Endothelial cell of umbilical vein (primary cell): Measurements from ENCODE around the gene SRSF1.
A peak's percentile ranks its signal among the peaks of the same experiment; 100 is the strongest.

ENCODE experiments used
- CTCF ChIP-seq, 2 donors: IDR thresholded peaks; 1 replicate in 1 of 2; 2 replicates in 1 of 2; pipeline ENCODE4 v1.5.1; 2011; ENCODE audit warnings: low read length in 2 of 2, mild to moderate bottlenecking in 2 of 2, moderate library complexity in 2 of 2, control low read depth in 1 of 2, inconsistent platforms in 1 of 2, low read depth in 1 of 2; ENCODE audit not compliant: insufficient read depth in 1 of 2; ENCODE audit errors: extremely low read depth in 1 of 2
- EZH2 ChIP-seq: IDR thresholded peaks from 2 replicates; pipeline ENCODE4 v1.6.1; 2012; ENCODE audit warnings: borderline replicate concordance, low read depth, mild to moderate bottlenecking, moderate library complexity, low read length, inconsistent platforms; ENCODE audit not compliant: severe bottlenecking
- FOS ChIP-seq: IDR thresholded peaks from 2 replicates; pipeline ENCODE4 v1.6.1; 2011; ENCODE audit warnings: mild to moderate bottlenecking, low read length, moderate library complexity, borderline replicate concordance; ENCODE audit not compliant: insufficient read depth
- GATA2 ChIP-seq: IDR thresholded peaks from 2 replicates; pipeline ENCODE4 v1.7.0; 2011; ENCODE audit warnings: low read depth, mild to moderate bottlenecking, moderate library complexity, mixed read lengths, low read length; ENCODE audit not compliant: insufficient read length, insufficient read depth
- JUN ChIP-seq: IDR thresholded peaks from 2 replicates; pipeline ENCODE4 v1.6.1; 2011; ENCODE audit warnings: borderline replicate concordance, low read depth; ENCODE audit not compliant: insufficient read length, insufficient read depth
- MAX ChIP-seq: IDR thresholded peaks from 2 replicates; pipeline ENCODE4 v1.6.1; 2011; ENCODE audit not compliant: insufficient read depth, insufficient read length
- MYC ChIP-seq: IDR thresholded peaks from one replicate; pipeline ENCODE4 v1.6.1; 2011; ENCODE audit warnings: mild to moderate bottlenecking, low read depth, low read length
- POLR2A ChIP-seq: IDR thresholded peaks from 2 replicates; pipeline ENCODE4 v1.6.1; 2012; ENCODE audit warnings: low read depth, mild to moderate bottlenecking, control low read depth, low read length
- POLR2AphosphoS5 ChIP-seq: IDR thresholded peaks from 2 replicates; pipeline ENCODE4 v1.6.1; 2012; ENCODE audit warnings: low read depth, mild to moderate bottlenecking, control low read depth, low read length, moderate library complexity; ENCODE audit not compliant: insufficient read depth

DNA sequence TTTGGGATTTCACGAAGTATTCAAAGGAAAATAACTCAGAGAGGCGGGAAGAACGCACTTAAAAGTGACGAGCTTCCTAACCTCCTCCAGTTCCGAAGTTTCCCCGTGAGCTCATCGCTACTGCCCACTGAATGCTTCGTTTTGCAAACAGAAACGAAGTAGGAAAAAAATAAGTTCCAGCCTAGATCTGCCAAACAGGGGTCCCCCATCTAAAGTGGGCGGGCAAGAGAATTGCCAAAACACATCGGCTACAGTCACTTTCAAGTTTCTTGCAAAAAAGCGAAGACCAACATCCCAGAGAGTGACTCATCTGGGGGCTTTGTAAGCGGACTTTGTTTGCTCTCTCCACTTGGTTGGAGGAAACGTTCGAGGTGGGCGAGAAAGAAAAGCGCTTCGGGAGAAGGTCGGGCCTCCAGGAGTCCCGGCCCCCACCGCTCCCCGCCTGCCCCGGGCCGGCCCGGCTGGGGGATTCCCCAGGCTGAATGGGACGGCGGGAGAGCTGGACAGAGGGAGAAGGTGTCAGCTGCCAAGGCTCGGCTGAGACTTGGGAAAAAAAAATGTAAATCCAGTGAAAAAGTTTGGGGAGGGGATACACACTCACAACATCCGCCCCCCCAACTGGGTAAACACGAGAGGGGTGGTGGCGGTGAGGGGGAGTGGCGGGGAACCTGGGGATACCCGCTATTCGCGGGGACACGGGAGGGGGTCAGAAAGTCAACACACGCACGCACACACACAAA lies 20.0 kb downstream of the SRSF1 start:
- no peak for TF ChIP-seq EZH2
- TF ChIP-seq CTCF (IDR thresholded peaks at IDR 0.05; ENCODE audit: extremely low read depth in 1 of 2, insufficient read depth in 1 of 2, low read depth in 1 of 2, low read length in 2 of 2), result no peak
- TF ChIP-seq MAX, result no peak
- TF ChIP-seq POLR2A, result no peak
- peak; percentile 41 for TF ChIP-seq POLR2AphosphoS5
- TF ChIP-seq GATA2, result no peak
- TF ChIP-seq JUN, result peak; percentile 26
- no peak for TF ChIP-seq MYC
- peak; percentile 77 for TF ChIP-seq FOS
